H54 (cell line): ENCODE measurements around the gene PITPNM1.

Experiments used
- DNase-seq: peaks from one replicate; pipeline ENCODE4 v3.0.0; 2011; ENCODE audit warnings: low spot score, mixed read lengths; ENCODE audit not compliant: insufficient read length
- FAIRE-seq: peaks from 3 replicates; lab custom pipeline; 2011; peaks lifted over from hg19 to GRCh38; lab: Jason Lieb, UNC
- POLR2A ChIP-seq: IDR thresholded peaks from 2 replicates; pipeline ENCODE4 v1.6.1; 2011; ENCODE audit warnings: low read depth, mild to moderate bottlenecking, low read length

PITPNM1 gene

DNA sequence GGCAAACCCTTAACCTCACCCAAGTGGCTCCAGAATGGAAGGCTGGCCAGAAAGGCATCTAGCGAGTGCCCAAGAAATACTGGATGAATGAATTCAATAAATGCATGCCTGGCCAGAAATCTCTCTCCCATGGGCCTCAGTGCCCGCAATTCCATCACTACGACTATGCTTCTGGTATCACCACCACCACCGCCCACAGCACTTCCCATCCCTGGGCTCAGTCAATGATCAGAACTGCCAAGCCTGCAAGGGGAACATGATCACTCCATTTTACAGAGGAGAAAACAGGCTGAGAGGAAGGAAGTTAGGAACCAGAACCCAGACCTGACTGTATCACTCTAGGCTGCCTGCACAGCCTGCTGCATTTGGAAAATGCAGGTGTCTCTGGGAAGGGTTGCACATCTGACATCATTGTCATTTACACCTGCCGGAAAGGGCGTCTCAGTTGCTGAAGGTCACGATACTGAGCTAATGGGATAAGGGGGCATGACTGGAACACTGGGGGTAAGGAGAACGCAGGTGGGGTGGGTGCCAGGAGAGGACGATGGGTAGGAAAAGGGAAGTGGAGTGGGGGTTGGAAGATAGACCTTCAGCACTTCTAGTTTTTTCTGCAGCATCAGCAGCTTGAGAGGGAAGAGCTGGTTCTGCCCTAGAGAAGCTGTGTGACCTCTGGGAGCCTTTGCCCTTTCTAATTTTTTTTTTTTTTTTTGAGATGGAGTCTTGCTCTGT, 55.9 kb downstream of the PITPNM1 start:
- no peak for TF ChIP-seq POLR2A
- FAIRE-seq (no peak), DNase-seq (no peak)

DNA sequence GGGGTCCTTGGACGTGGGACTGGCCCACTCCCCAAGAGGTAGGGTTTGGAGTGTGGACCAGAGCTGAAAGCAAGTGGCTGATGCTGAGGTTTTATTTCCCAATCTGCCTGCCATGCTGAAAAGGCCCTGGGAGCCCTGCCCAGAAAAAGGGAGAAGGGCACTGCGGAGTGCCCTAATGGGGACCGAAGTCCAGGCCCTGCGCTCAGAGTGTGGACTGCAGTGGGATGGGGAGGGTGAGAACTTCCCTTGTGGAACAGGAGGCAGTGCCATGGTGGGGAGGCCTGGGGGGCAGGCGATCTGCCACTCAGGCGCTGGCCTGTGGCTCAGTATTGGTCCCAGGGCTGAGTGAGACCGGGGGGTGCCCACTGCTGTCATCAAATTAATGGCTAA, 56.9 kb downstream of the PITPNM1 start:
- DNase-seq (no peak), FAIRE-seq (no peak)
- TF ChIP-seq POLR2A = no peak

DNA sequence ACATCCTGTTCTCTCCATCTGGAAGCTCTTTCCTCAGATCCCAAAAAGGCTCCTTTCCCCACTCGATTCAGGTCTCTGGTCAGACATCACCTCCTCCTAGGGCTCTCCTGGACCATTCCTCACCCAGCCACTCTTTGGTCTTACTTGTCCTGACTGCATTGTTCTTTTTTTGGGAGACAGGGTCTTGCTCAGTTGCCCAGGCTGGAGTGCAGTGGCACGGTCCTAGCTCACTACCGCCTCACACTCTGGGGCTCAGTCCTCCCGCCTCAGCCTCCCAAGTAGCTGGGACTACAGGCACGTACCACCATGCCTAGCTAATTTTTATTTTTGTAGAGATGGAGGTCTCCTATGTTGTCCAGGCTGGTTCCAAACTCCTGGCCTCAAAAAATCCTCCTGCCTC, 59.6 kb downstream of the PITPNM1 start:
- DNase-seq = no peak
- TF ChIP-seq POLR2A = no peak
- FAIRE-seq = no peak

GRCh38 chr11:67442504-67443404, 62.4 kb downstream of the PITPNM1 start:
- TF ChIP-seq POLR2A = no peak
- FAIRE-seq = no peak
- no peak for DNase-seq
